HepG2 (cell line): ENCODE measurements around the gene KLF11. TPM values are rescaled to one million over a fixed set of nuclear protein-coding genes. Genes with fewer than 3 reads are reported as not detected.

ENCODE experiments used
- BCL6 ChIP-seq: IDR thresholded peaks from 2 replicates; pipeline ENCODE4 v1.6.1; 2016; ENCODE audit warnings: missing genetic modification reagents, missing compliant biosample characterization
- FOXK2 ChIP-seq: fragments of 450-650 bp; IDR thresholded peaks from 2 replicates; pipeline ENCODE4 v1.6.1; 2016
- HNRNPLL ChIP-seq: fragments of 200-400 bp; formaldehyde crosslinking; IDR thresholded peaks from 2 replicates; pipeline ENCODE4 v1.6.1; 2017; ENCODE audit warnings: mild to moderate bottlenecking, low read depth, low read length; ENCODE audit not compliant: poor library complexity, severe bottlenecking
- SAP130 ChIP-seq: IDR thresholded peaks from 2 replicates; pipeline ENCODE4 v1.6.1; 2016; ENCODE audit warnings: low read depth
- ZFX ChIP-seq: sonication (generic); formaldehyde crosslinking; IDR thresholded peaks from 2 replicates; pipeline ENCODE4 v1.4.0; 2020; ENCODE audit warnings: mild to moderate bottlenecking, low read depth, missing genetic modification reagents, moderate library complexity
- ZFYVE20 ChIP-seq: sonication (generic); formaldehyde crosslinking; IDR thresholded peaks from 2 replicates; pipeline ENCODE4 v1.8.0; 2023; ENCODE audit warnings: low read depth, mild to moderate bottlenecking, moderate library complexity, missing genetic modification reagents, borderline replicate concordance
- ZNF263 ChIP-seq: sonication (generic); formaldehyde crosslinking; IDR thresholded peaks from 2 replicates; pipeline ENCODE4 v1.4.0; 2020; ENCODE audit warnings: missing genetic modification reagents
- ZNF629 ChIP-seq: sonication (generic); formaldehyde crosslinking; conservative IDR thresholded peaks from 2 replicates; pipeline ENCODE4 v1.5.0; 2020; ENCODE audit warnings: missing genetic modification reagents
- ZNF788 ChIP-seq: sonication (generic); formaldehyde crosslinking; IDR thresholded peaks from 2 replicates; pipeline ENCODE4 v1.5.0; 2020; ENCODE audit warnings: mild to moderate bottlenecking, missing genetic modification reagents, borderline replicate concordance
- polyA plus RNA-seq, 8 experiments: library from polyadenylated mRNA; depleted of rRNA in 3 of 8; stranded (reverse) in 7 of 8; unstranded in 1 of 8; fragments of >200 nt; fragmentation: Illumina TruSeq in 4 of 8; extraction: Trizol in 4 of 8; gene quantifications; 2 replicates each; pipeline versions ENCODE4 v1.2.1 to v1.2.3, GENCODE V29; 2011 to 2016; ENCODE audit warnings: low read depth in 4 of 8, missing spikeins in 1 of 8, mixed read lengths in 1 of 8; ENCODE audit not compliant: insufficient read depth in 1 of 8
- total RNA-seq, 5 experiments: library from RNA; depleted of rRNA; stranded (reverse); fragments of >200 nt; fragmentation: Illumina TruSeq; extraction: Trizol; gene quantifications; 2 replicates each; pipeline ENCODE4 v1.2.3, GENCODE V29; 2016; ENCODE audit warnings: low read depth in 1 of 5
- TF ChIP-seq, protein P1 (sequence below): sonication (generic); formaldehyde crosslinking; IDR thresholded peaks from 2 replicates; pipeline ENCODE4 v1.5.1; 2020; ENCODE audit warnings: mild to moderate bottlenecking, moderate library complexity, missing genetic modification reagents
- TF ChIP-seq, protein P2 (sequence below): sonication (generic); formaldehyde crosslinking; IDR thresholded peaks from 2 replicates; pipeline ENCODE4 v1.5.0; 2020; ENCODE audit warnings: mild to moderate bottlenecking, missing genetic modification reagents, borderline replicate concordance
- TF ChIP-seq, protein P3 (sequence below): sonication (generic); formaldehyde crosslinking; IDR thresholded peaks from 2 replicates; pipeline ENCODE4 v1.4.0; 2020; ENCODE audit warnings: missing genetic modification reagents
- TF ChIP-seq, protein P4 (sequence below): sonication (generic); formaldehyde crosslinking; IDR thresholded peaks from 2 replicates; pipeline ENCODE4 v1.8.1; 2022; ENCODE audit warnings: mild to moderate bottlenecking, missing genetic modification reagents
- TF ChIP-seq, protein P5 (sequence below): fragments of 450-650 bp; IDR thresholded peaks from 2 replicates; pipeline ENCODE4 v1.6.1; 2016

Gene KLF11
- total and polyA plus RNA-seq, 2 of the 13 experiments (the other 11 are each of a cell fraction or from before 2014, with no cell fraction given): 2.5 to 11.8 TPM

DNA sequence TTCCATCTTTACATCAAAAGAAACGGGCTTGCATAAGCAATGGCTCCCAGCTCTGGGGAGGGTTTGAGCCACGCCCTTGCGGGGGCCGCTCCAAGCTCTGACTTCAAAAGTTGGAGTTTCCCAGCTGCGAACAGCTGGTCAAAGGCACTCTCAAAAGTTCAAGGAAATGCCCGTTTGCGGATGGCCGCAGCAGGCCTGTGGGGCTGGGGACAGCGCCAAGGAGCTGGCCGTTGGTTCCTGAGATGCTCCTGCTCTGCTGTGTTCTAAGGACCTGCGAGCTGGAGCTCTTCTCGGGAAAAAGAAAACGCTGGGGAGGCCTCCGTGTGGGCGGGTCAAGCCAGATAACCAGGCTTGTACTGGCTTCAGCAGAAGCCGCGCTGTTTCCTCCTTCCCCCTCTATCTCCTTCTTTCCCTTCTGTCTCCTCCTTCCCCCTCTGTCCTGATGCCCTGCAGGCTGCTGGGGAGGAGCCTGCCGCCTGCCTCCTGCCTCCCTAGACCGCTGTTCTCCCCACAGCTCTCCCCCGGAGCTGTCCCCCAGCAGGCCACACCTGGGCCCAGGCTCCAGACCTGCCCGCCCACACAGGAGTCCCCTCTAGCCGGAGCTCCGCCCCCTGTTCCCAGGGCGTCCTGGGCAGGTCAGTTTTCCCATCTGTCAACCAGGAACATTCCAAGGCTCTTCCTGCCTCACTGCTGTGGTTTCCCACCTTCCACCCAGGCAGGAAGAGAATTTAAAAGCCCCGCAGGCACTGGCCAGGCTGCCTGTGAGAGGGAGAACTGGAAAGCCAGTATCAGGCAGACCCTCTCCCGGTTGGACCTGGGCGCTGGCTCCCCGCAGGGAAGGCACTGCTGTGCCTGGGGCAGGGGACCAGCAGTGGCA is 14.1 kb downstream of the KLF11 start (continued):
- TF ChIP-seq, protein P1, sequence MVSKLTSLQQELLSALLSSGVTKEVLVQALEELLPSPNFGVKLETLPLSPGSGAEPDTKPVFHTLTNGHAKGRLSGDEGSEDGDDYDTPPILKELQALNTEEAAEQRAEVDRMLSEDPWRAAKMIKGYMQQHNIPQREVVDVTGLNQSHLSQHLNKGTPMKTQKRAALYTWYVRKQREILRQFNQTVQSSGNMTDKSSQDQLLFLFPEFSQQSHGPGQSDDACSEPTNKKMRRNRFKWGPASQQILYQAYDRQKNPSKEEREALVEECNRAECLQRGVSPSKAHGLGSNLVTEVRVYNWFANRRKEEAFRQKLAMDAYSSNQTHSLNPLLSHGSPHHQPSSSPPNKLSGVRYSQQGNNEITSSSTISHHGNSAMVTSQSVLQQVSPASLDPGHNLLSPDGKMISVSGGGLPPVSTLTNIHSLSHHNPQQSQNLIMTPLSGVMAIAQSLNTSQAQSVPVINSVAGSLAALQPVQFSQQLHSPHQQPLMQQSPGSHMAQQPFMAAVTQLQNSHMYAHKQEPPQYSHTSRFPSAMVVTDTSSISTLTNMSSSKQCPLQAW: 0 out of 2 replicates have a peak, but pooled peaks have one; percentile 39
- TF ChIP-seq HNRNPLL: peak; percentile 35
- TF ChIP-seq ZNF629 (CRISPR knock-in tag): peak; percentile 63
- peak; percentile 57 for TF ChIP-seq SAP130 (CRISPR knock-in tag)
- no peak for TF ChIP-seq ZFYVE20
- TF ChIP-seq, protein P2, sequence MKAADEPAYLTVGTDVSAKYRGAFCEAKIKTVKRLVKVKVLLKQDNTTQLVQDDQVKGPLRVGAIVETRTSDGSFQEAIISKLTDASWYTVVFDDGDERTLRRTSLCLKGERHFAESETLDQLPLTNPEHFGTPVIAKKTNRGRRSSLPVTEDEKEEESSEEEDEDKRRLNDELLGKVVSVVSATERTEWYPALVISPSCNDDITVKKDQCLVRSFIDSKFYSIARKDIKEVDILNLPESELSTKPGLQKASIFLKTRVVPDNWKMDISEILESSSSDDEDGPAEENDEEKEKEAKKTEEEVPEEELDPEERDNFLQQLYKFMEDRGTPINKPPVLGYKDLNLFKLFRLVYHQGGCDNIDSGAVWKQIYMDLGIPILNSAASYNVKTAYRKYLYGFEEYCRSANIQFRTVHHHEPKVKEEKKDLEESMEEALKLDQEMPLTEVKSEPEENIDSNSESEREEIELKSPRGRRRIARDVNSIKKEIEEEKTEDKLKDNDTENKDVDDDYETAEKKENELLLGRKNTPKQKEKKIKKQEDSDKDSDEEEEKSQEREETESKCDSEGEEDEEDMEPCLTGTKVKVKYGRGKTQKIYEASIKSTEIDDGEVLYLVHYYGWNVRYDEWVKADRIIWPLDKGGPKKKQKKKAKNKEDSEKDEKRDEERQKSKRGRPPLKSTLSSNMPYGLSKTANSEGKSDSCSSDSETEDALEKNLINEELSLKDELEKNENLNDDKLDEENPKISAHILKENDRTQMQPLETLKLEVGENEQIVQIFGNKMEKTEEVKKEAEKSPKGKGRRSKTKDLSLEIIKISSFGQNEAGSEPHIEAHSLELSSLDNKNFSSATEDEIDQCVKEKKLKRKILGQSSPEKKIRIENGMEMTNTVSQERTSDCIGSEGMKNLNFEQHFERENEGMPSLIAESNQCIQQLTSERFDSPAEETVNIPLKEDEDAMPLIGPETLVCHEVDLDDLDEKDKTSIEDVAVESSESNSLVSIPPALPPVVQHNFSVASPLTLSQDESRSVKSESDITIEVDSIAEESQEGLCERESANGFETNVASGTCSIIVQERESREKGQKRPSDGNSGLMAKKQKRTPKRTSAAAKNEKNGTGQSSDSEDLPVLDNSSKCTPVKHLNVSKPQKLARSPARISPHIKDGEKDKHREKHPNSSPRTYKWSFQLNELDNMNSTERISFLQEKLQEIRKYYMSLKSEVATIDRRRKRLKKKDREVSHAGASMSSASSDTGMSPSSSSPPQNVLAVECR: peak; percentile 48; the same call in 1 of the 2 replicates
- TF ChIP-seq ZNF788 (CRISPR knock-in tag): no peak
- TF ChIP-seq, protein P3, sequence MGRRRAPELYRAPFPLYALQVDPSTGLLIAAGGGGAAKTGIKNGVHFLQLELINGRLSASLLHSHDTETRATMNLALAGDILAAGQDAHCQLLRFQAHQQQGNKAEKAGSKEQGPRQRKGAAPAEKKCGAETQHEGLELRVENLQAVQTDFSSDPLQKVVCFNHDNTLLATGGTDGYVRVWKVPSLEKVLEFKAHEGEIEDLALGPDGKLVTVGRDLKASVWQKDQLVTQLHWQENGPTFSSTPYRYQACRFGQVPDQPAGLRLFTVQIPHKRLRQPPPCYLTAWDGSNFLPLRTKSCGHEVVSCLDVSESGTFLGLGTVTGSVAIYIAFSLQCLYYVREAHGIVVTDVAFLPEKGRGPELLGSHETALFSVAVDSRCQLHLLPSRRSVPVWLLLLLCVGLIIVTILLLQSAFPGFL (CRISPR knock-in tag): no peak
- TF ChIP-seq, protein P4, sequence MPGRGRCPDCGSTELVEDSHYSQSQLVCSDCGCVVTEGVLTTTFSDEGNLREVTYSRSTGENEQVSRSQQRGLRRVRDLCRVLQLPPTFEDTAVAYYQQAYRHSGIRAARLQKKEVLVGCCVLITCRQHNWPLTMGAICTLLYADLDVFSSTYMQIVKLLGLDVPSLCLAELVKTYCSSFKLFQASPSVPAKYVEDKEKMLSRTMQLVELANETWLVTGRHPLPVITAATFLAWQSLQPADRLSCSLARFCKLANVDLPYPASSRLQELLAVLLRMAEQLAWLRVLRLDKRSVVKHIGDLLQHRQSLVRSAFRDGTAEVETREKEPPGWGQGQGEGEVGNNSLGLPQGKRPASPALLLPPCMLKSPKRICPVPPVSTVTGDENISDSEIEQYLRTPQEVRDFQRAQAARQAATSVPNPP: no peak
- no peak for TF ChIP-seq FOXK2
- TF ChIP-seq BCL6: 0 out of 2 replicates have a peak, but pooled peaks have one; percentile 6
- TF ChIP-seq, protein P5, sequence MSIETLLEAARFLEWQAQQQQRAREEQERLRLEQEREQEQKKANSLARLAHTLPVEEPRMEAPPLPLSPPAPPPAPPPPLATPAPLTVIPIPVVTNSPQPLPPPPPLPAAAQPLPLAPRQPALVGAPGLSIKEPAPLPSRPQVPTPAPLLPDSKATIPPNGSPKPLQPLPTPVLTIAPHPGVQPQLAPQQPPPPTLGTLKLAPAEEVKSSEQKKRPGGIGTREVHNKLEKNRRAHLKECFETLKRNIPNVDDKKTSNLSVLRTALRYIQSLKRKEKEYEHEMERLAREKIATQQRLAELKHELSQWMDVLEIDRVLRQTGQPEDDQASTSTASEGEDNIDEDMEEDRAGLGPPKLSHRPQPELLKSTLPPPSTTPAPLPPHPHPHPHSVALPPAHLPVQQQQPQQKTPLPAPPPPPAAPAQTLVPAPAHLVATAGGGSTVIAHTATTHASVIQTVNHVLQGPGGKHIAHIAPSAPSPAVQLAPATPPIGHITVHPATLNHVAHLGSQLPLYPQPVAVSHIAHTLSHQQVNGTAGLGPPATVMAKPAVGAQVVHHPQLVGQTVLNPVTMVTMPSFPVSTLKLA: no peak
- peak; percentile 59; the same call in 1 of the 2 replicates for TF ChIP-seq ZFX (CRISPR knock-in tag)
- TF ChIP-seq ZNF263 (CRISPR knock-in tag): peak; percentile 52; the same call in 1 of the 2 replicates
